Measurements from ENCODE around the gene AP1G2. TPM values are rescaled to one million over a fixed set of nuclear protein-coding genes. Genes with fewer than 3 reads are reported as not detected.

Gene AP1G2, protein sequence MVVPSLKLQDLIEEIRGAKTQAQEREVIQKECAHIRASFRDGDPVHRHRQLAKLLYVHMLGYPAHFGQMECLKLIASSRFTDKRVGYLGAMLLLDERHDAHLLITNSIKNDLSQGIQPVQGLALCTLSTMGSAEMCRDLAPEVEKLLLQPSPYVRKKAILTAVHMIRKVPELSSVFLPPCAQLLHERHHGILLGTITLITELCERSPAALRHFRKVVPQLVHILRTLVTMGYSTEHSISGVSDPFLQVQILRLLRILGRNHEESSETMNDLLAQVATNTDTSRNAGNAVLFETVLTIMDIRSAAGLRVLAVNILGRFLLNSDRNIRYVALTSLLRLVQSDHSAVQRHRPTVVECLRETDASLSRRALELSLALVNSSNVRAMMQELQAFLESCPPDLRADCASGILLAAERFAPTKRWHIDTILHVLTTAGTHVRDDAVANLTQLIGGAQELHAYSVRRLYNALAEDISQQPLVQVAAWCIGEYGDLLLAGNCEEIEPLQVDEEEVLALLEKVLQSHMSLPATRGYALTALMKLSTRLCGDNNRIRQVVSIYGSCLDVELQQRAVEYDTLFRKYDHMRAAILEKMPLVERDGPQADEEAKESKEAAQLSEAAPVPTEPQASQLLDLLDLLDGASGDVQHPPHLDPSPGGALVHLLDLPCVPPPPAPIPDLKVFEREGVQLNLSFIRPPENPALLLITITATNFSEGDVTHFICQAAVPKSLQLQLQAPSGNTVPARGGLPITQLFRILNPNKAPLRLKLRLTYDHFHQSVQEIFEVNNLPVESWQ
- total RNA-seq (2022; extraction: Qiagen RNA extraction; ENCODE audit: low read depth), result 34.0 to 61.8 TPM (median 48.7 TPM) in 5 replicates

DNA sequence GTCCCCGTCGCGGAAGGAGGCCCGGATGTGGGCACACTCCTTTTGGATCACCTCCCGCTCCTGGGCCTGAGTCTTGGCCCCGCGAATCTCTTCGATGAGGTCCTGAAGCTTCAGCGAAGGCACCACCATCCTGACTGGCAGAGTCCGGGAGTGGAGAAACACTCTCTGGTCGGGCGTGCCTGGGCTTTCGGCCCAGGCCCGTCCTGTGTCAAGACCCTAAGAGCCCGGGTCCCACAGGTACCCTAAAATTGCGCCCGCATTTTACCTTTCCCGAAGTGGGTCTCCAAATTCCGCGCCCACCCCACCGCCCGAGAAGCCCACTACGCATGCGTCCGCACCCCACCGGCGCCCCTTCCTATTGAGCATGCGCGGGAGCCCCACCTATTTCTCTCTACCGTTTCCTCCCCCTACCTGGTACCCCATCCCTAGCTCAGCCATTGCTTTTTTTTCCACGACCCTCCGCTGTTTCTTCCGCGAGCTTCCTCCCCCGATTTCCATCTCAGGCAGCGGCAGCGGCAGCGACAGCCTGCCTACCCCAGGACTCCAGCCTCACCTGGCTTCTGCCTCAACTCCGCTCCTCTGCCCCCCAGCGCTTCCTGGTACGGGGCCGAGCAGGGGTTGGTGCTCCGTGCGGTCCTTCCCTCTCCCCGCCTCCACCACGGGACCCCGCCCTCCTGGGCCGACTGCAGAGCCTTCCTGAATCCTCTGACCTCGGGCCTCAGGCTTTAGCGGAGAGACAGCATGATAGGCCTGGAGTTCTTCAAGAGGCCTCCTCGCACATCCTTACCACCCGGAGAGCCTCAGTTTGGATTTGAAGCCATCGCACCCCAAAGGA, at the start of gene AP1G2:
AP1G2 (minus strand) TSS at position 606 of the 835 bp plus-strand sequence; CDS start at position 129, 477 bp downstream.

DNA sequence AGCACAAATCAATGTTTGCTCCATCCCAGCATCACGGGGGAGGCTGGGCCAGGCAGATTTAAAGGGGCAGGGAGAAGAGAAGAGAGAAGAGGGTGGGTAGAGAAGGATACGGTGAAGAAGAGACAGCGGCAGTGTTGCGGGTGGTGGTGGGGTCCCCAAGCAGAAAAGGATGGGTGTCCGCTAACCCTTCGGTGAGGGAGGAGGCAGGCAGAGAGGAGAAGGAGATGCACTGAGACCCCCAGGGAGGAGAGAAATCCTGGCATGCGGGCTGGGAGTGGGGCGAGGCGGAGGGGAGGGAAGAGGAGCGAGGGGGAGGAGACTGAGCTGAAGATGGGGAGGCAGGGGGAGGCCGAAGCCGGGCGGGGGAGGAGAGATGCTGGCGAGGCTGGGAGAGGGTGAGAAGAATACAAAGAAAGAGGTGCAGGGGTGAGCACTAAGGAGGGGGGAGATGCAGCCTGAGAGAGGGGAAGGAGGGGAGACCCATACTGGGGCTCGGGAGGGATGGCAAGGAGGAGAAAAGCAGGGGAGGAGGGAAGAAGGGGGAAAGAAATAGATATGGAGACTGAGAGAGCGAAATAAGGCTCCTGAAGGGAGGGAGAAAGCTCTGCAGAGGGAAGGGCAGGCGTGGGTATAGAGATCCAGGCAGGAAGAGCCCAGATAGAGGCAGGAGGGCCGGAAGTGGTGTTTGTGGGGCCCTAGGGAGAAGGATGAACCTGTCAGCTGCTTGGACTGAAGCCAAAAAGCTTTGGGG, 11.1 kb upstream of the AP1G2 start, which contains the start of gene JPH4:
JPH4 (minus strand) TSS at position 231 of the 751 bp plus-strand sequence. CDS start 1,337 bp downstream, outside the sequence.

DNA sequence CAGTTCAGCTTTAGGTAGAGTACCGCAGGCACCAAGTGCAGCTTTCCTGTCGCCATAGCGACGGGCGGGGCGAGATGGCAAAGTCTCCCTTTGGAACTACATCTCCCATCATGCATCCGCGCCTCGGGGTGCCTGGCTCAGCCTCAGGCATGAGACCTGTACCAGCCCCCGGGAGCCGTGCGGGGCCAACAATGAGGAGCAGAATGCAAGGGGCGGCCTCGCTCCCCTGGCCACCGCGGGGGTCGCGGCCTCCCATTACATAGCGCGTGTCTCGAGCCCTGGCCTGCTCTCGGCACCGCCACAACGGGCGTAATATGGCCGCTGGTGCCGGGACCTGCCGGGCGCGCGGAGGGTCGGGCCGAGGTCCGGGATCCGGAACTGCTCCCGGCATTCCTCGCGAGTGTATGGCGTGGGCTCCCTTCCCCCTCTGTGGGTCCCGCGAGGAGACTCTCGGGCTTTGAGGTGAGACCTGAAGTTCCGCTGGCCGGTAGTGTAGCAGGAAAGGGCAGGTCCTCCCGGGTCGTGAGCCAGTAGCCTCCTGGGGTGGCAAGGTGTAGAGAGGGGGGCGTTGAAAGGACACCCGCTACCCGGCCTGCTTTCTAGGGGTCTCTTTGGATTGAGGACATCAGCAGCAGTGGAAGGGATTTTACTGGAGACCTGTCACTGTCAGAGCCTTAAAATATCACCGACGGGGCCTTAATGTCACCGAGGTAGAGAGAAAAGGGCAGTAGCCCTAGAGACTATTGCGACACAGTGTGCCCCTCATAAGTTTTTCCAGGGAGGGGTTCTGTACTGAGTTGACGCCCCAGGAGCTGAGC, 11.5 kb downstream of the AP1G2 start, which contains the start of gene THTPA:
THTPA (plus strand) TSS at position 390 of the 818 bp plus-strand sequence. CDS start 487 bp downstream, outside the sequence.

DNA sequence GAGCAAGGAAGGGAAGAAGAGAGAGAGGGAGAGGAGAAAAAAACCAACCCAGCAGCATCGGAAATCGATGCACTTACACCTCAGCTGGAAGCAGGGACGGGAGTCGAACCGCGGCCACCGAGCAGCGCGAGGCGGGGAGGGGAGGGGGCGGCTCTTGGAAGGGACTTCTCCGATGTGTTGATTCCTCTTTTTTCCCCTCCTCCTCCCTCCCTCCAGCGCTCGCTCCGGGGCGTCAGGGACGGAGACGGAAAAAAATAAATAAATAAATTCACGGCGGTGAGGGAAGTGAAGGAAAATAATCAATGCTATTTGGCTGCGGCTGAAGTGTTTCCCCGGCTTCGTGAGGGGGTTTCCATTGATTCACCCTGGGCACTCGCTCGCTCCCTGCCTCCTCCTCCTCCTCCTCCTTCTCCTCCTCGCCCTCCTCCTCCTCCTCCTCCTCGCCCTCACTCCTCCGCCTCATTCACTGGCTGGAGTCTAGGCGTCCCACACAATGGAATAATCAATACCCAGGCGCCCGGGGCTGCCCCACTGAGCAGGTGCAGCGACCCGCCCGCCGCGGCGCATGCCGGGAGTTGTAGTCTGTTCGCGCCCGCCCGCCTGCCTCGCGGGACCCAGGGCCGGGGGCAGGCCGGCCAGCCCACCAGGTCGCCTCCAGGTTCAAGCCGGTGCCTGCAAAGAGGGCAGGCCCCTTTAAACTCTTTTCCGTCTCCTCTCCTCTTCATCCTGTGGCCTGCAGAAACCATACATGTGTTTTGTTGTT, 16.1 kb downstream of the AP1G2 start, which contains the start of gene ZFHX2:
ZFHX2 (minus strand) TSS at position 500 of the 763 bp plus-strand sequence. CDS start 16,440 bp downstream, outside the sequence.

Other genes with a start within 250 kb of the AP1G2 start
- gene PABPN1, start 246.3 kb downstream of the AP1G2 start, total RNA-seq (2022; extraction: Qiagen RNA extraction; ENCODE audit: low read depth), result 138 to 165 TPM (median 160 TPM) in 5 replicates
- gene SLC22A17, start 214.9 kb downstream of the AP1G2 start, total RNA-seq (2022; extraction: Qiagen RNA extraction; ENCODE audit: low read depth), result 5.4 to 8.1 TPM (median 6.9 TPM) in 5 replicates
- not detected in 5 replicates for gene EFS, start 202.6 kb downstream of the AP1G2 start, total RNA-seq (2022; extraction: Qiagen RNA extraction; ENCODE audit: low read depth)
- not detected in 5 replicates for gene IL25, start 195.0 kb downstream of the AP1G2 start, total RNA-seq (2022; extraction: Qiagen RNA extraction; ENCODE audit: low read depth)
- gene CMTM5, start 190.7 kb downstream of the AP1G2 start, total RNA-seq (2022; extraction: Qiagen RNA extraction; ENCODE audit: low read depth), result not detected in 5 replicates
- gene MYH6, start 159.5 kb downstream of the AP1G2 start, total RNA-seq (2022; extraction: Qiagen RNA extraction; ENCODE audit: low read depth), result 0.02 TPM in 1 of 5 replicates, not detected in the others
- gene MYH7, start 132.1 kb downstream of the AP1G2 start, total RNA-seq (2022; extraction: Qiagen RNA extraction; ENCODE audit: low read depth), result not detected in 5 replicates
- gene NGDN, start 98.1 kb downstream of the AP1G2 start, total RNA-seq (2022; extraction: Qiagen RNA extraction; ENCODE audit: low read depth), result 54.4 to 73.7 TPM (median 65.0 TPM) in 5 replicates
- 0.85 to 1.8 TPM (median 1.3 TPM) in 5 replicates for gene ZFHX2, start 16.0 kb downstream of the AP1G2 start, total RNA-seq (2022; extraction: Qiagen RNA extraction; ENCODE audit: low read depth)
- gene THTPA, start 11.5 kb downstream of the AP1G2 start, total RNA-seq (2022; extraction: Qiagen RNA extraction; ENCODE audit: low read depth), result 11.9 to 15.2 TPM (median 15.0 TPM) in 5 replicates
- 0.04 to 0.08 TPM (median 0.07 TPM) in 3 of 5 replicates, not detected in the others for gene JPH4, start 11.0 kb upstream of the AP1G2 start, total RNA-seq (2022; extraction: Qiagen RNA extraction; ENCODE audit: low read depth)
- 5.0 to 9.9 TPM (median 7.3 TPM) in 5 replicates for gene DHRS2, start 68.6 kb upstream of the AP1G2 start, total RNA-seq (2022; extraction: Qiagen RNA extraction; ENCODE audit: low read depth)

Data from A549 treated with ZK216348 at 1 μM for 4 hours (cell line).